Body of pancreas (tissue), 4 donors: Measurements from ENCODE around the gene TMEM247.

ENCODE experiments used
- POLR2A ChIP-seq, 3 donors: fragments of 450-650 bp; IDR thresholded peaks; one replicate each; pipeline ENCODE4 v1.6.1; 2016; ENCODE audit warnings: antibody characterized with exemption in 3 of 3, mild to moderate bottlenecking in 2 of 3
- TF ChIP-seq, protein P1 (sequence below), 7 experiments: fragments of 450-650 bp in 4 of 7; fragments of 200-600 bp in 3 of 7; sonication (generic) in 3 of 7; IDR thresholded peaks; one replicate each; pipeline ENCODE4 v1.5.1; 2016 to 2019; ENCODE audit warnings: antibody characterized with exemption in 7 of 7

DNA sequence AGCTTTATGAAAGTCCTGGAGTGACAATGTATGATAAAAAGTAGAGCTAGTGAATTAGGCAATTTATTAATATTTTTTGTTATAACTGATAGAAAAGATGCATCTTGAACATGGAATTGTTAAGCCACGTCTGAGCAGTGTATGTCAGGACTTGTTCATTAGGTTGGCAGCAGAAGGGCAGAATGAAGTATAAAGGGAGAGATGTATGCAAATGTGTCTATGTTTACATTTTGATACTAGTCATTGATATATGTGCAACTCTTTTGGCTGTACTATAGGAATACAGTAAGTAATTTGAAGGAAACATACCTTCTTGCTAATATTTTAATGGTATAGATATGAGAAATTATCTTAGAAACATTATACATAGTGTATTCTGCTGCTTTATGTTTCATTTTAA is 49.0 kb upstream of the TMEM247 start:
- TF ChIP-seq, protein P1, sequence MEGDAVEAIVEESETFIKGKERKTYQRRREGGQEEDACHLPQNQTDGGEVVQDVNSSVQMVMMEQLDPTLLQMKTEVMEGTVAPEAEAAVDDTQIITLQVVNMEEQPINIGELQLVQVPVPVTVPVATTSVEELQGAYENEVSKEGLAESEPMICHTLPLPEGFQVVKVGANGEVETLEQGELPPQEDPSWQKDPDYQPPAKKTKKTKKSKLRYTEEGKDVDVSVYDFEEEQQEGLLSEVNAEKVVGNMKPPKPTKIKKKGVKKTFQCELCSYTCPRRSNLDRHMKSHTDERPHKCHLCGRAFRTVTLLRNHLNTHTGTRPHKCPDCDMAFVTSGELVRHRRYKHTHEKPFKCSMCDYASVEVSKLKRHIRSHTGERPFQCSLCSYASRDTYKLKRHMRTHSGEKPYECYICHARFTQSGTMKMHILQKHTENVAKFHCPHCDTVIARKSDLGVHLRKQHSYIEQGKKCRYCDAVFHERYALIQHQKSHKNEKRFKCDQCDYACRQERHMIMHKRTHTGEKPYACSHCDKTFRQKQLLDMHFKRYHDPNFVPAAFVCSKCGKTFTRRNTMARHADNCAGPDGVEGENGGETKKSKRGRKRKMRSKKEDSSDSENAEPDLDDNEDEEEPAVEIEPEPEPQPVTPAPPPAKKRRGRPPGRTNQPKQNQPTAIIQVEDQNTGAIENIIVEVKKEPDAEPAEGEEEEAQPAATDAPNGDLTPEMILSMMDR (IDR thresholded peaks at IDR 0.05): no peak
- TF ChIP-seq POLR2A (IDR thresholded peaks at IDR 0.05): no peak
